Coronary artery (tissue), 2 donors: ENCODE data around the gene CD247.
A peak's percentile ranks its signal among the peaks of the same experiment; 100 is the strongest.

Source experiments
- DNase-seq: peaks from one replicate; pipeline ENCODE4 v3.0.0-alpha.2; 2017; ENCODE audit warnings: low spot score
- H3K27ac ChIP-seq, 2 donors: fragments of 200-600 bp; sonication (generic); one replicate each; pipeline ENCODE4 v1.5.1; 2016 to 2019
- H3K4me3 ChIP-seq: fragments of 200-600 bp; sonication (generic); 2 replicates; pipeline ENCODE4 v1.5.1; 2016; ENCODE audit warnings: mild to moderate bottlenecking, moderate library complexity
- TF ChIP-seq, protein P1 (sequence below): fragments of 200-600 bp; sonication (generic); IDR thresholded peaks from one replicate; pipeline ENCODE4 v1.5.1; 2019; ENCODE audit warnings: antibody characterized with exemption

Gene CD247

DNA sequence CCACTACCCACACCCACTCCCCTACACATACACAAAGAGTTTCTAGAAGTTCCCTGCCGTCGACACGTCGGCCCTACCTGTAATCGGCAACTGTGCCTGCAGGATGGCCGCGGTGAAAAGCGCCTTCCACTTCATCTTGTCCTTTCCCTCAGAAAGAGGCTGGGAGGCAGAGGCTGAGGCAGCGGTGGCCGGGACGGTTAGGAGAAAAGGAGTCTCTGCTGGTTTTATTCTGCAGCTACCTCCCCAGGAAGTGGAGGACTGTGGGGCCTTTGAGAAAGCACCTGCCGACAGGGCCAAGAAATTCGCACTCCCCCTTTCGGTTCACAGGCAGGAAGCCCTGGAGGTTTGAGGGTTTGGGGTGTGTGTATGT, at the start of gene CD247:
Gene CD247 (minus strand): TSS at position 199 of the 370 bp plus-strand sequence. CDS start 64 bp downstream, at position 135.
- Histone ChIP-seq H3K4me3 (no peak within 1 kb of the TSS), H3K27ac (no peak within 1 kb of the TSS)
- TF ChIP-seq, protein P1, sequence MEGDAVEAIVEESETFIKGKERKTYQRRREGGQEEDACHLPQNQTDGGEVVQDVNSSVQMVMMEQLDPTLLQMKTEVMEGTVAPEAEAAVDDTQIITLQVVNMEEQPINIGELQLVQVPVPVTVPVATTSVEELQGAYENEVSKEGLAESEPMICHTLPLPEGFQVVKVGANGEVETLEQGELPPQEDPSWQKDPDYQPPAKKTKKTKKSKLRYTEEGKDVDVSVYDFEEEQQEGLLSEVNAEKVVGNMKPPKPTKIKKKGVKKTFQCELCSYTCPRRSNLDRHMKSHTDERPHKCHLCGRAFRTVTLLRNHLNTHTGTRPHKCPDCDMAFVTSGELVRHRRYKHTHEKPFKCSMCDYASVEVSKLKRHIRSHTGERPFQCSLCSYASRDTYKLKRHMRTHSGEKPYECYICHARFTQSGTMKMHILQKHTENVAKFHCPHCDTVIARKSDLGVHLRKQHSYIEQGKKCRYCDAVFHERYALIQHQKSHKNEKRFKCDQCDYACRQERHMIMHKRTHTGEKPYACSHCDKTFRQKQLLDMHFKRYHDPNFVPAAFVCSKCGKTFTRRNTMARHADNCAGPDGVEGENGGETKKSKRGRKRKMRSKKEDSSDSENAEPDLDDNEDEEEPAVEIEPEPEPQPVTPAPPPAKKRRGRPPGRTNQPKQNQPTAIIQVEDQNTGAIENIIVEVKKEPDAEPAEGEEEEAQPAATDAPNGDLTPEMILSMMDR = no peak
- DNase-seq = no peak

DNA sequence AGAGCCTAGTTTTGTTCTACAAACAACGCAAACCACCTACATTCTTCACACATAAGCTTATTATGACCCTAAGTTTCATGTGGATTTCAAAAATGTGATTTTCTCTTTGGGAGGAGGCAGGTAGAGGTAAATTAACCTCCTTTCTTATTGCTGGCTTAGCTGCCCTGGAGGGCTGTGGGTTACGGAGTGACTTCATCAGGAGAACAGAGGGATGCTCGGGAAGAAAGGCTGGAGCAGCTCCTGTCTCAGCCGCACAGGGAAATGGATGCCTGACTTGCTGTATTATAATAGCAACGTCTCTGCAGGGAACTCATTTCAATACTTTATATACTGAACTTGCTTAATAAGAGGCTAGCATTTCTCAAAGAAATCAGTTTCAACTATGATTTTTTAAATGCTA, 49.3 kb upstream of the CD247 start:
- Histone ChIP-seq H3K4me3 (no peak overlapping the region), H3K27ac (no peak overlapping the region)
- TF ChIP-seq, protein P1 = no peak
- no peak for DNase-seq

GRCh38 chr1:167566766-167567165, 48.4 kb upstream of the CD247 start:
- TF ChIP-seq, protein P1 = no peak
- no peak overlapping the region for H3K27ac ChIP-seq
- no peak for DNase-seq
- H3K4me3 ChIP-seq = no peak overlapping the region

- H3K27ac ChIP-seq = no peak overlapping the region
- no peak for DNase-seq
- no peak overlapping the region for H3K4me3 ChIP-seq
- TF ChIP-seq, protein P1 = no peak
Observed at GRCh38 chr1:167565922-167566321, 47.6 kb upstream of the CD247 start.

DNA sequence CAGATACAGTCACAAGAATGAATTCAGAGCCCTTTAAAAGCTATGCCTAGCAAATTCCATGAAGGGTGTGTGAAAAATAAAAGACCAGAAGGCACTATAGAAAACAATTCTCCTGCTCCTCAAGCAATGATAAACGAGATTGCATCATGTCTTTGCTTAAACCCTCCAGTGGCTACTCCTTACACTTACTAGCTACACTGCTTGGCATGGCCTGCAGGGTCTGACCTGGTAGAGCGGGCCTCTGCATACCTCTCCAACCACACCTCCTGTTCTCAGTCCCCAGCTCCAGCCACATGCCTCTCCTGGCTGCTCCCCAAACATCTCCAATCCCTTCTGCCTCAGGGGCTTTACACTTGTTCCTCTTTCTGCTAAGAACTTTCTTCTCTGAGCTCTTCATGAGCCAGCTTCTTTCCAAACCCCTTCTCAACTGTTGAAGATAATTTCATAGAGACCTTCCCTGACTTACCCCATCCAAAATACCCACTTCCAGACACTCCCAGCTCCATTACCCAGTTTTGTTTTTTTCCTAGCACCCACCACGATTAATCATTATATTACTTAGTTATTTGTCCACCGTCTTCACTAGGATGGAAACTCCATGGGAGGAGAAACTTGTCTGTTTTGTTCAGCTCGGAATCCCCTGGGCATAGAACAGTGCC, 46.4 kb upstream of the CD247 start:
- no peak for DNase-seq
- Histone ChIP-seq H3K4me3 (no peak overlapping the region), H3K27ac (no peak overlapping the region)
- TF ChIP-seq, protein P1 = no peak

- no peak for DNase-seq
- H3K4me3 ChIP-seq = no peak overlapping the region
- H3K27ac ChIP-seq = peak overlapping the region in 1 of 2 donors; percentile 62
- TF ChIP-seq, protein P1 = no peak
Observed at GRCh38 chr1:167563579-167564246, 45.4 kb upstream of the CD247 start.

GRCh38 chr1:167562702-167563101, 44.4 kb upstream of the CD247 start:
- no peak for DNase-seq
- Histone ChIP-seq H3K4me3 (no peak overlapping the region), H3K27ac (peak overlapping the region in 1 of 2 donors; percentile 62)
- TF ChIP-seq, protein P1 = no peak
